Ishikawa (cell line): ENCODE results near the gene MAP1S.

ENCODE experiments used
- CEBPB ChIP-seq: IDR thresholded peaks from 2 replicates; pipeline ENCODE4 v1.6.1; 2012
- CREB1 ChIP-seq: IDR thresholded peaks from 2 replicates; pipeline ENCODE4 v1.6.1; 2012; ENCODE audit warnings: low read depth
- EGR1 ChIP-seq: IDR thresholded peaks from 2 replicates; pipeline ENCODE4 v1.6.1; 2012
- EP300 ChIP-seq: IDR thresholded peaks from 2 replicates; pipeline ENCODE4 v1.6.1; 2012; ENCODE audit warnings: borderline replicate concordance
- FOXM1 ChIP-seq: IDR thresholded peaks from 2 replicates; pipeline ENCODE4 v1.6.1; 2012; ENCODE audit warnings: low read depth, borderline replicate concordance
- MAX ChIP-seq: IDR thresholded peaks from 2 replicates; pipeline ENCODE4 v1.6.1; 2012
- NFIC ChIP-seq: IDR thresholded peaks from 2 replicates; pipeline ENCODE4 v1.6.1; 2012
- RAD21 ChIP-seq: IDR thresholded peaks from 2 replicates; pipeline ENCODE4 v1.6.1; 2012; ENCODE audit warnings: low read depth
- REST ChIP-seq: IDR thresholded peaks from 2 replicates; pipeline ENCODE4 v1.6.1; 2012; ENCODE audit warnings: low read depth, mild to moderate bottlenecking
- TAF1 ChIP-seq: IDR thresholded peaks from 2 replicates; pipeline ENCODE4 v1.6.1; 2012; ENCODE audit warnings: low read depth, mild to moderate bottlenecking
- TCF12 ChIP-seq: IDR thresholded peaks from 2 replicates; pipeline ENCODE4 v1.6.1; 2012; ENCODE audit warnings: low read depth
- TEAD4 ChIP-seq: IDR thresholded peaks from 2 replicates; pipeline ENCODE4 v1.6.1; 2012
- USF1 ChIP-seq: IDR thresholded peaks from 2 replicates; pipeline ENCODE4 v1.6.1; 2012
- YY1 ChIP-seq: IDR thresholded peaks from 2 replicates; pipeline ENCODE4 v1.6.1; 2012; ENCODE audit warnings: low read depth
- ZBTB7A ChIP-seq: IDR thresholded peaks from 2 replicates; pipeline ENCODE4 v1.6.1; 2012; ENCODE audit warnings: low read depth

Gene MAP1S

DNA sequence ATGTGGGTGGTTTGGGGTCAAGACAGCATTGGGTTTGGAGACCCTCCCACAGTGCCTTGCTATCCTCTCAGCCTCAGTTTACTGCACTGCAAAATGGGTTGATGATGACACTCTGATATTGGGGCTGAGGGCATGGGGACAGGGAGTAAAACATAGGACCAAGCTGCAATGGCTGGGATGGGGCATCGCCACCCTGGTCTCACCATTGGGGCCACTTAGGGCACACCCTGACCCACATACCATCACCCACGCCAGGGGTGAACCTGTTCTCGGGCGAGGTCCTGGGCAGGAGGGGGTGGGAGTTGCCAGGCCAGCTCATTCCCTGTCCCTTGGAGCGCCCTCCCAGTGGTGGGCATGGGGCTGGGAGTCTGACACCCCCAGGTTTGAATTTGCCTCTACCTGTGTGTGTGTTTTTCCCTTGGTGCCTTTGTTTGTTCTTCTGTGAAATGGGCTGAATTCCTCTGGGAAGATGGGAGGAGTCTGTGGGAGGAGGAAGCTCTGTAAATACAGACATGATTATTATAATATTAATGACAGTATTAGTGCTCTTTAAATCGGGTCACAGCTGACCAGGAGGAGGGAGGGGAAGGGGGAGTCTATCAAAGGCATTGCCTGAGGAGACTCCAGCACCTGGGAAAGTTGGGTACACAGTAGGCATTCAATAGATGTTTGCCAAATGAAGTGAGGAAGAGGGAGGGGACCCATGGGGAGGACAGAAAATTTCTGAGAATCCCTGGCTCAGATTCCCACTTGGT lies 29.8 kb downstream of the MAP1S start:
- no peak for TF ChIP-seq USF1
- no peak for TF ChIP-seq FOXM1
- TF ChIP-seq CREB1: no peak
- no peak for TF ChIP-seq NFIC
- TF ChIP-seq TCF12: no peak

DNA sequence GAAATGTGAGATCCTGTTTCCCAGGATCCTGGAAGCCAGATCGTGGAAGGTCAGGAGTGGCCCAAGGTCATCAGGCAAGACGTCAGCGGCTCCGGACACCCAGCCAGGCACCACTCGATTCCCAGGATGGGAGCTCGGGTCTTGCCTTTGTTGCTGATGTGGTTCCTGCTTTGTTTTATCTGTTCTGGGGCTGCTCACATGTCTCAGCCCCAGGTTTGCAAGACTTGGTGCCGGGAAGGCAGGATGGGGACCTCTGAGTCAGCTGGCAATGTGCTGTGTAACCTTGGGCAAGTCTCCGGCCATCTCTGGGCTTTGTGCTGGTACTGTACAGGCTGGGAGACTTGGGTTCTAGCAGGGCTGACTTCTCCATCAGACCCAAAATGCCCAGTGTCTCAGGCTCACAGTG lies 30.6 kb downstream of the MAP1S start:
- TF ChIP-seq REST (no peak), ZBTB7A (no peak), CREB1 (no peak), YY1 (no peak), FOXM1 (no peak), EGR1 (no peak)

GRCh38 chr19:17751103-17751911 lies 32.0 kb downstream of the MAP1S start, which contains the start of gene FCHO1:
Gene FCHO1 (plus strand): TSS chr19:17751477. CDS start chr19:17755165, 3,688 bp downstream.
- TF ChIP-seq TCF12: no peak
- no peak for TF ChIP-seq YY1
- no peak for TF ChIP-seq CEBPB
- no peak for TF ChIP-seq NFIC
- TF ChIP-seq USF1: no peak
- no peak for TF ChIP-seq REST
- TF ChIP-seq RAD21: no peak
- TF ChIP-seq EP300: no peak

GRCh38 chr19:17751912-17752273 lies 32.6 kb downstream of the MAP1S start:
- no peak for TF ChIP-seq USF1
- no peak for TF ChIP-seq FOXM1
- no peak for TF ChIP-seq CREB1
- TF ChIP-seq CEBPB: no peak
- TF ChIP-seq NFIC: no peak
- no peak for TF ChIP-seq TAF1
- TF ChIP-seq EGR1: no peak
- TF ChIP-seq REST: no peak
- no peak for TF ChIP-seq TEAD4
- TF ChIP-seq RAD21: no peak
- TF ChIP-seq YY1: no peak
- TF ChIP-seq TCF12: no peak
- TF ChIP-seq ZBTB7A: no peak
- TF ChIP-seq MAX: no peak
- no peak for TF ChIP-seq EP300
